AG09319 (cell line): ENCODE measurements around the gene RORC.
"Not testable (repeated sequence)": the region's sequence is repeated elsewhere in the genome, so short reads cannot be mapped to it uniquely, and the experiment has no call there.

Experiments used
- DNase-seq: peaks from one replicate; pipeline ENCODE4 v3.0.0-alpha.2; 2010; ENCODE audit warnings: low read depth; ENCODE audit errors: extremely low read depth
- CTCF ChIP-seq: IDR thresholded peaks from 2 replicates; pipeline ENCODE4 v1.5.1; 2011; ENCODE audit warnings: low read depth, mild to moderate bottlenecking, inconsistent platforms, low read length, moderate library complexity

RORC gene

GRCh38 chr1:151776665-151777062 is 54.9 kb downstream of the RORC start:
- DNase-seq, result no peak
- no peak for TF ChIP-seq CTCF

- no peak for DNase-seq
- no peak for TF ChIP-seq CTCF
Measured at GRCh38 chr1:151775894-151776664, 55.5 kb downstream of the RORC start.

- no peak for DNase-seq
- no peak for TF ChIP-seq CTCF
Measured at GRCh38 chr1:151774256-151774922, 57.2 kb downstream of the RORC start.

- no peak for DNase-seq
- no peak for TF ChIP-seq CTCF
Measured at GRCh38 chr1:151773702-151774101, 57.9 kb downstream of the RORC start.

- DNase-seq, result not testable (repeated sequence)
Measured at GRCh38 chr1:151769270-151769669, 62.3 kb downstream of the RORC start.

- DNase-seq, result not testable (repeated sequence)
Measured at GRCh38 chr1:151768351-151769066, 63.1 kb downstream of the RORC start.

GRCh38 chr1:151763990-151764389 is 67.6 kb downstream of the RORC start:
- TF ChIP-seq CTCF, result no peak
- no peak for DNase-seq
